ENCODE measurements around the gene SLC30A4. TPM values are rescaled to one million over a fixed set of nuclear protein-coding genes. Genes with fewer than 3 reads are reported as not detected.

SLC30A4 gene
- total RNA-seq, 4 donors from 2014 or later = 8.2 to 13.1 (median 11.2) TPM

DNA sequence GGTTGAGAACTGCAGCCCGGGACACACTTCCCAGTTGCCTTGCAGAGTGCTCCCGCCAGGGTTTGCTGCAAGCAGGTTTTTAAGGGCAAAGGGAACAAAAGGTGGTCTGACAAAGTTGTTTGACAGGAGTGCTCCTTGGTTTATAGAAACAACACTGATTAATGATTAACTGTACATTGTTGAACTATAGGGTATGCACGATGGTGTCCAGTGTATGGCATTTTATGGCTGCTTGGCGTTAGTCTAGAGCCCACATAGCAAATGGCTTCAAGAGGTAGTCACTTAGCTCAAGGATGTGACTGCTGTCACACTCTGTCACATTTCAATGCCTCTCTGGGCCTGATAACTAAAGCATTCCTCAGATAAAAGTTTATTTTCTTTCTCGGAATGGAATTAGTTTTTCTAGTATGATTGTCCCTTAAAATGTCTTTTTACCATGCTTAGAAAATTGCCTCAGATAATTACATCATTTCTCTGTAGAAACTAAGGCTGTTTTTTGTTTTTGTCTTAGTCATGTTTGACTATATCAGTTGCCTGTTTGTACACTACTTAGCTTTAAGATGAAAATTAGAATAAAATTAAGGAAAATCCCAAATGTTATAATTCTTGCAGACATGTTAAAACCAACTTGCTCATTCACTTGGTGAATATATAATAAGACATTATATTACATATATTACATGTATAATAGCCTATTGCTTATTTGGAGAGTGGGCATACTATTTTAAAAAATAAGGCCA, 82.9 kb downstream of the SLC30A4 start:
- TF ChIP-seq, protein P1, sequence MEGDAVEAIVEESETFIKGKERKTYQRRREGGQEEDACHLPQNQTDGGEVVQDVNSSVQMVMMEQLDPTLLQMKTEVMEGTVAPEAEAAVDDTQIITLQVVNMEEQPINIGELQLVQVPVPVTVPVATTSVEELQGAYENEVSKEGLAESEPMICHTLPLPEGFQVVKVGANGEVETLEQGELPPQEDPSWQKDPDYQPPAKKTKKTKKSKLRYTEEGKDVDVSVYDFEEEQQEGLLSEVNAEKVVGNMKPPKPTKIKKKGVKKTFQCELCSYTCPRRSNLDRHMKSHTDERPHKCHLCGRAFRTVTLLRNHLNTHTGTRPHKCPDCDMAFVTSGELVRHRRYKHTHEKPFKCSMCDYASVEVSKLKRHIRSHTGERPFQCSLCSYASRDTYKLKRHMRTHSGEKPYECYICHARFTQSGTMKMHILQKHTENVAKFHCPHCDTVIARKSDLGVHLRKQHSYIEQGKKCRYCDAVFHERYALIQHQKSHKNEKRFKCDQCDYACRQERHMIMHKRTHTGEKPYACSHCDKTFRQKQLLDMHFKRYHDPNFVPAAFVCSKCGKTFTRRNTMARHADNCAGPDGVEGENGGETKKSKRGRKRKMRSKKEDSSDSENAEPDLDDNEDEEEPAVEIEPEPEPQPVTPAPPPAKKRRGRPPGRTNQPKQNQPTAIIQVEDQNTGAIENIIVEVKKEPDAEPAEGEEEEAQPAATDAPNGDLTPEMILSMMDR (IDR thresholded peaks at IDR 0.05) = no peak
- no peak for TF ChIP-seq EP300 (IDR thresholded peaks at IDR 0.05)
- TF ChIP-seq POLR2A (IDR thresholded peaks at IDR 0.05) = no peak
- no peaks in the 10 kb centered on the region for H3K27me3 ChIP-seq
- no peaks in the 10 kb centered on the region for H3K36me3 ChIP-seq
- DNase-seq (ENCODE audit: low spot score in 2 of 2) = no peak
- no peak overlapping the region for H3K27ac ChIP-seq
- H3K4me3 ChIP-seq = no peak overlapping the region
- no peaks in the 10 kb centered on the region for H3K9me3 ChIP-seq
- WGBS, 2 donors = 60% methylated on average over 5 of the region's 5 CpGs
- no peaks in the 10 kb centered on the region for H3K4me1 ChIP-seq

GRCh38 chr15:45435124-45435903, 87.2 kb downstream of the SLC30A4 start:
- no peaks in the 10 kb centered on the region for H3K36me3 ChIP-seq
- no peaks in the 10 kb centered on the region for H3K27me3 ChIP-seq
- DNase-seq (ENCODE audit: low spot score in 2 of 2) = no peak
- H3K4me1 ChIP-seq = peaks cover 0 to 4% (median 2%) of the 10 kb centered on the region in 4 donors
- no peaks in the 10 kb centered on the region for H3K9me3 ChIP-seq
- 69 to 71% methylated on average over 8 of the region's 8 CpGs for WGBS, 2 donors
- no peak overlapping the region for H3K4me3 ChIP-seq
- no peak for TF ChIP-seq EP300 (IDR thresholded peaks at IDR 0.05)
- TF ChIP-seq, protein P1 (IDR thresholded peaks at IDR 0.05) = no peak
- TF ChIP-seq POLR2A (IDR thresholded peaks at IDR 0.05) = no peak
- H3K27ac ChIP-seq = no peak overlapping the region

DNA sequence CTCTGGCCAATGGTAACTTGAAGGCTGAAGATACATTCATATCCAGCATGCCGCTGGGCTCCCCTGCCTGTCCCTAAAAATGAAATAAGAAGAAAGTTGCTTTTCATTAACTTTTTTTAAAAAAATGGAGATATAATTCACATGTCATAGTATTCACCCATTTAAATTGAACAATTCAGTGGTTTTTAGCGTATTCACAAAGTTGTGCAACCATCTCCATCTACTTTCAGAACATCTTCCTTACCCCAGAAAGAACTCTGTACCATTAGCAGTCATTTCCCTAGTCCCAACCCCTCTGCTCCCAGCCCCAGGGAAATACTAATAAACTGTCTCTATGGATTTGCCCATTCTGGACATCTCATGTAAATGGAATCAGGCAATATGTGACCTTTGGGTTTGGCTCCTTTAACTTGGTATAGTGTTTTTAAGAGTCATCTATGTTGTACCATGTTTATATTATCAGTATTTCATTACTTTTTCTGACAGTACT, 88.4 kb downstream of the SLC30A4 start:
- H3K4me1 ChIP-seq = peaks cover 0 to 9% (median 3%) of the 10 kb centered on the region in 4 donors
- peaks cover 0 to 3% (median 0%) of the 10 kb centered on the region in 3 donors for H3K36me3 ChIP-seq
- DNase-seq (ENCODE audit: low spot score in 2 of 2) = no peak
- 92% methylated on average over 2 of the region's 2 CpGs for WGBS, 2 donors
- no peaks in the 10 kb centered on the region for H3K9me3 ChIP-seq
- H3K4me3 ChIP-seq = no peak overlapping the region
- H3K27ac ChIP-seq = no peak overlapping the region
- TF ChIP-seq, protein P1 (IDR thresholded peaks at IDR 0.05) = no peak
- TF ChIP-seq POLR2A (IDR thresholded peaks at IDR 0.05) = no peak
- TF ChIP-seq EP300 (IDR thresholded peaks at IDR 0.05) = no peak
- H3K27me3 ChIP-seq = no peaks in the 10 kb centered on the region

DNA sequence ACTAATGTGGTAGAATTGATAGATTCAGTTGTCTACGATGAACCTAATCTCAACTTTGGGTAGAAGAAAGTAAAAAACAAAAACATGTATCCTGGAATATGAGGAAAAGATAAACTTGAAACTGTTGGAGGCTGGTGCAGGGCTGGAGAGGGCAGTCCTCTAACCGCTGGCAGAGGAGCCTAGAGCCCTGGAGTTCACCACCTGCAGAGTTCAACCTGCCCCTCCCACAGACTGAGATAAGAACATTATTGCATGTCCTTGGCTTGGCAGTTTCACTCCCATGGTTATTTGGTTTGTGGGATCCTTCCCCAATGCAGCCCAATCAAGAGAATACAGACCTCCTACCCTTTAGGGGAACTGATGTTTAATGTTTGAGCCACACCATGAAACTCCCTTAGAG, 91.0 kb downstream of the SLC30A4 start:
- H3K27me3 ChIP-seq = no peaks in the 10 kb centered on the region
- peaks cover 0 to 9% (median 3%) of the 10 kb centered on the region in 4 donors for H3K4me1 ChIP-seq
- no peak overlapping the region for H3K27ac ChIP-seq
- TF ChIP-seq POLR2A (IDR thresholded peaks at IDR 0.05) (no peak), EP300 (IDR thresholded peaks at IDR 0.05) (no peak)
- TF ChIP-seq, protein P1 (IDR thresholded peaks at IDR 0.05) = no peak
- no peaks in the 10 kb centered on the region for H3K9me3 ChIP-seq
- WGBS, 2 donors = 92% methylated on average over 2 of the region's 2 CpGs
- DNase-seq (ENCODE audit: low spot score in 2 of 2) = no peak
- H3K4me3 ChIP-seq = no peak overlapping the region
- H3K36me3 ChIP-seq = peaks cover 0 to 3% (median 0%) of the 10 kb centered on the region in 3 donors

Data from tibial nerve (tissue), 4 donors.